CD4-positive, alpha-beta T cell treated with Interleukin-2 at 100 ng/mL for 4 hours (primary cell): ENCODE data around the gene PCYT2.
"Not testable (repeated sequence)": the region's sequence is repeated elsewhere in the genome, so short reads cannot be mapped to it uniquely, and the experiment has no call there.

Experiments used
- DNase-seq: peaks from one replicate; pipeline ENCODE4 v3.0.0-alpha.2; 2020; ENCODE audit warnings: low spot score

PCYT2 gene

DNA sequence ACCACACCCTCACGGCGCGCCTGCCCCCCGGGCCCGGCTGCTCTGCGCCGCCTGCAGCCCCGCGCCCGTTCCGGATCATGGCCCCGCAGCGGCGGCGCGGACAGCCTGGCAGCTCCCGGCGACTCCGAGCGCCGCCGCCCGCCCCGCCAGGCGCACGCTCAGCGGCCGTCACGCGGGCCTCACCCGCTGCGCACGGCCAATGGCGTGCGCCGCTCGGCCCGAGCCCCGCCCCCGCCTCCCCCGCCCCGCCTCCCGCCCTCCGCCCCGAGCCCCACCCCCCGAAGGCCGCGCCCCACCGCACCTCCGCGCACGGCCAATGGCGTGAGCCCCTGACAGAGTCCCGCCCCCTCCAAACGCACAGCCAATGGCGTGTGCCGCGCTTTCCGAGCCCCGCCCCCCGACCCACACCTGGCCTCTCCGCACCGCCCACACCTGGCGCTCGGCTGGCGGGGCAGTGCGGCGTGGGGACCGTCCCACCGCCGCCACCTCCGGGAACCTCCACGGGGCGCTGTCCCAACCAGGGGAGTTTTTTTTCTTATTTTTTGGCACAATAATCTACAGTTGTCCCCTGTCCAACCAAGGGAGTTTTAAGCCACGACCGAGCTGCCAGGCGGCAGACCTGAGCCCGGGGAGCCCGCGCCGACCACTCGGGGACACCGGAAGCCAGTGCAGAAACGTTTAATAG is at the start of gene PCYT2:
PCYT2 (minus strand) TSS at position 123 of the 685 bp plus-strand sequence; CDS start at position 79, 44 bp downstream.
- peak; percentile 93 for DNase-seq

DNA sequence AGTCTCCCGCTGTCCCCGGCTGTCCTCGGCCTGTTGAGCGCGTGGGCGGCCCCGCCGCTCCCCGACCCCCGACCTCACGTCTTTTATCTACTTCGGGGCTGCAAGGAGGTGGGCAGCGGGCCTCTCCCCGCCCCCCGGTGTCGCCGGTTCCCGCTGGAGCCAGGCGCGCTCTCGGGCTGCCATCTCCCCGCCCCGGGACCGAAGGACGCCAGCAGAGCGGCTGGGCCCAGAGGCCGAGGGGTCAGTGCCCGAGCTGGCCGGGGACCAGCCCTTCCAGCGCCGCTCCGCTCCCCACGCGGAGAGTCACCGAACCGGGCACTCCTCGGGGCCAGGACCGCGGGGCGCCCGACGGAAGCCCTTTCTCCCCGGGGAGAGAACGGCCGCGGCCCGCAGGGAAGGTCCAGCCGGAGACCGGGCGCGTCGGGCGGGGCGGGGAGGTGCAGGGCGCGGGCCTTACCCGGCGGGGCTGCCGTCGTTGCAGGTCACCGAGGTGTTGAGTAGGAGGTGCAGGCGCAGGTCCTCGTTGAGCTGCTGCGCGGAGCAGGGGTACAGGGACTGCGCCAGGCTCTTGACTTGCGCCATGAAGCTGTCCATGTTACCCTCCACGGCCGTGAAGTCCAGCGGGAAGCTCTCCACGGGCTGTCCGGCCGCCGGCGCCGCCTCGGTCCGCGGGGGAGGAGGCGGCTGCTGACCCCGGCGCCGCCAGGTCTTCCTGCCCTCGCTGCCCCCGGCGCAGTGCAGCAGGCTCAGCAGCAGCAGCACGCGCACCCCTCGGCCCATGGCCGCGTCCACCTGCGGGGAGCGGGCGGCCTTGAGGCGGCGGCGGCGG is 49.1 kb upstream of the PCYT2 start:
- no peak for DNase-seq

- peak; percentile 80 for DNase-seq
These were observed 48.3 kb upstream of the PCYT2 start for GRCh38 chr17:81959362-81960129.

DNA sequence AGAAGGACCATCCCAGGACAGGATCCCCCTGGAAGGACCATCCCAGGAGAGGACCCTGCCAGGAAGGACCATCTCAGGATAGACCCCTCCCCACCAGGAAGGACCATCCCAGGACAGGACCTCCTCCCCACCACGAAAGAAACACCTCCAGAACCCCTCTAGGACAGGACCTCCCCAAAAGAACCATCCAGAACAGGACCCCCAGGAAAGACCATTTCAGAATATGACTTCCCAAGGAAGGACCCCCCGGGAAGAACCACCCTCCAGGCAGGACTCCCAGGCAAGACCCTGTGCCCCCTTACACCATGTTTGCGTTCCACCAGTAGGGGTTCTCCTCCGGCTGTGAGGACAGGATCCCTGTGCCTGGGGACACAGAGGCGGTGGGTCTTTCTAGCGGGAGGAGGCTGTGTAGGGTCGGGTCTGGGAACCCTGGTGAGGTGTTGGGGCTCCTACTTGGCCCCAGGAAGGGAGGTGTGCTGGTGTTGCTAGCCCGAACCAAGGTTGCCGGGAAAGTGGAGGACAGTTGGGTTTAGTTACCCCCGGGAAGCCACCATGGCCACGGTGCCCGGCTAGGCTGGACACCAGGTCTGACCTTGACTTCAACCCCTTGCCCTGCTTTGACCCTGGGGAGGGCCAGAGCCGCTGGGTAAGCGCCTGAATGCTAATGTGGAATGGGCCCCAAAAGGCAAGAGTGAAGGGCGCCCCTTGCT is 47.6 kb upstream of the PCYT2 start:
- DNase-seq = no peak

GRCh38 chr17:81957691-81958432 is 46.7 kb upstream of the PCYT2 start:
- DNase-seq = no peak

GRCh38 chr17:81956607-81957589 is 45.7 kb upstream of the PCYT2 start:
- no peak for DNase-seq

GRCh38 chr17:81955756-81956544 is 44.8 kb upstream of the PCYT2 start:
- no peak for DNase-seq

GRCh38 chr17:81955058-81955681 is 44.0 kb upstream of the PCYT2 start:
- no peak for DNase-seq

- DNase-seq = no peak
These were observed 43.2 kb upstream of the PCYT2 start for GRCh38 chr17:81954131-81955057.

DNA sequence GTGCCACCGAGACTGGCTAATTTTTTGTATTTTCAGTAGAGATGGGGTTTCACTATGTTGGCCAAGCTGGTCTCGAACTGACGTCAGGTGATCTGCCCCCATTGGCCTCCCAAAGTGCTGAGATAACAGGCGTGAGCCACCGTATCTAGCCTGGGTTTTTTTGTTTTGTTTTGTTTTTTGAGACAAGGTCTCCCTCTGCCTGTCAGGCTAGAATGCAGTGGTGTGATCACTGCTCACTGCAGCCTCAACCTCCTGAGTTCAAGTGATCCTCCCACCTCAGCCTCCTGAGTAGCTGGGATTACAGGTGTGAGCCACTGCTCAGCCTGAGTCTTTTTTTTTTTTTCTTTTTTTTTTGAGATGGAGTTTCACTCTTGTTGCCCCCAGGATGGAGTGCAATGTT is 42.2 kb upstream of the PCYT2 start:
- not testable (repeated sequence) for DNase-seq

DNA sequence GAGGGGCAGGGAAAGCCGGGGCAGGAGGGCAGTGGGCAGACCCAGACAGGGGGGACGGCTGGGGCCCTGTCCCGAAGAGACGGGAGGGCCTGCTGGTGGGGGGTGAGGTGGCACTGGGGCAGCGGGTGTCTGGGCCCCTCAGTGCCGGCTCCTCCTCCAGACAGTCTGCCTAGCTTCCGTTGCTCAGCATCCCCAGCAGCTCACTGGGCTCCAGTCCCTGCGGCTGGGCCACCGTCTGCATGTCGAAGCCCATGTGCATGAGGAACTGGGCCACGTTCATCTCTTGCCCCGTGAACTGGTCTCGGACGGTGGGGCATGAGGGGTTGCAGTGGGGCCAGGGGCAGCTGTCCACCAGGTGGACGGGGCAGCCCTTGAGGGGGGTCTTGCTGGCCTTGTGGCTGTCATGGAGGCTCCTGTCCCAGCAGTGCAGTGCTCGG is 41.6 kb upstream of the PCYT2 start:
- no peak for DNase-seq

GRCh38 chr17:81951785-81952684 is 40.8 kb upstream of the PCYT2 start:
- DNase-seq = no peak

- no peak for DNase-seq
These were observed 39.3 kb upstream of the PCYT2 start for GRCh38 chr17:81950501-81950900.

GRCh38 chr17:81948635-81949378 is 37.6 kb upstream of the PCYT2 start:
- DNase-seq = no peak

DNA sequence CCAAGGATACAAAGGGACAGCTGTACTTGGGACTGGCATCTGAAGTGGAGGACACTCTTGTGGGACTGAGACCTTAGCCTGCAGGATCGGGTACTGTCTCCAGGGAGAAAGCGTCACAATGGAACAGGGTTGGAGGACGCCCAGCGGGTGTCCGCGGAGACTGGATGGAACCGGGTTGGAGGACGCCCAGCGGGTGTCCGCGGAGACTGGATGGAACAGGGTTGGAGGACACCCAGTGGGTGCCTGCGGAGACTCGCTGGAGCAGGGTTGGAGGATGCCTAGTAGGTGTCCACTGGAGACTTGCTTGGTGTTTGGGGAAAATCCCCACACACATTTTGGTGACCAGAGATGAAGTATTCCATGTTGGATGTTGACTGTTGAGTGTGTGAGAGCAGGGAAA is 36.0 kb upstream of the PCYT2 start, which contains the start of gene MYADML2:
MYADML2 (minus strand) TSS at position 45 of the 400 bp plus-strand sequence. CDS start 5,492 bp downstream, outside the sequence.
- DNase-seq = no peak

DNA sequence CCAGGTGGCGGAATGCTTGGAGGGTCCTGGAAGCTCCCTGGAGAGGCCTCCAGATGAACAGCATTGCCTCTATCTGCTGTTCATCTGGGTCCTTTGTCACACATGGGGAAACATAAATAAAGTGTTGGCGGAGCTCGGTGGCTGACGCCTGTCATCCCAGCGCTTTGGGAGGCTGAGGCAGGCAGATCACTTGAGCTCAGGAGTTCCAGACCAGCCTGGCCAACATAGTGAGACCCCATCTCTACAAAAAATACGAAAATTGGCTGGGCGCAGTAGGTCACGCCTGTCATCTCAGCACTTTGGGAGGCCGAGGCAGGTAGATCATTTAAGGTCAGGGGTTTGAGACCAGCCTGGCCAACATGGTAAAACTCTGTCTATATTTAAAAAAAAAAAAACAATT is 33.7 kb upstream of the PCYT2 start:
- DNase-seq = no peak
